Peyer's patch (tissue), 4 donors: ENCODE results near the gene TEX47. TPM values are rescaled to one million over a fixed set of nuclear protein-coding genes. Genes with fewer than 3 reads are reported as not detected.
A peak's percentile ranks its signal among the peaks of the same experiment; 100 is the strongest.

Source experiments
- DNase-seq, 3 donors: peaks; one replicate each; pipeline ENCODE4 v3.0.0-alpha.2; 2017 to 2019
- H3K27ac ChIP-seq, 4 donors: fragments of 200-600 bp; sonication (generic); one replicate each; pipeline ENCODE4 v1.5.1; 2016 to 2019
- H3K27me3 ChIP-seq, 2 donors: fragments of 200-600 bp; sonication (generic); one replicate each; pipeline ENCODE4 v1.5.1; 2019
- H3K36me3 ChIP-seq, 3 donors: fragments of 200-600 bp; sonication (generic); one replicate each; pipeline ENCODE4 v1.5.1; 2016 to 2019
- H3K4me1 ChIP-seq, 4 donors: fragments of 200-600 bp; sonication (generic); one replicate each; pipeline ENCODE4 v1.5.1; 2016 to 2019
- H3K4me3 ChIP-seq, 4 donors: fragments of 200-600 bp; sonication (generic); 1 replicate in 3 of 4; 2 replicates in 1 of 4; pipeline ENCODE4 v1.5.1; 2016 to 2019; ENCODE audit warnings: mild to moderate bottlenecking in 1 of 4
- H3K9me3 ChIP-seq, 4 donors: fragments of 200-600 bp; sonication (generic); one replicate each; pipeline ENCODE4 v1.5.1; 2016 to 2019; ENCODE audit warnings: mild to moderate bottlenecking in 1 of 4
- POLR2A ChIP-seq, 2 donors: fragments of 450-650 bp; IDR thresholded peaks; one replicate each; pipeline ENCODE4 v1.5.1; 2017; ENCODE audit warnings: antibody characterized with exemption in 2 of 2, mild to moderate bottlenecking in 2 of 2, moderate library complexity in 2 of 2
- total RNA-seq, 4 donors: library from RNA; depleted of rRNA; stranded (reverse); fragments of >200 nt; gene quantifications; one replicate each; pipeline ENCODE4 v1.1.0, GENCODE V29; 2016
- TF ChIP-seq, protein P1 (sequence below), 6 experiments: fragments of 450-650 bp in 4 of 6; fragments of 200-600 bp in 2 of 6; sonication (generic) in 1 of 6; IDR thresholded peaks; one replicate each; pipeline ENCODE4 v1.5.1; 2017 to 2019; ENCODE audit warnings: antibody characterized with exemption in 6 of 6, mild to moderate bottlenecking in 3 of 6, moderate library complexity in 1 of 6

TEX47 gene
- total RNA-seq, 4 donors from 2014 or later, result not detected

DNA sequence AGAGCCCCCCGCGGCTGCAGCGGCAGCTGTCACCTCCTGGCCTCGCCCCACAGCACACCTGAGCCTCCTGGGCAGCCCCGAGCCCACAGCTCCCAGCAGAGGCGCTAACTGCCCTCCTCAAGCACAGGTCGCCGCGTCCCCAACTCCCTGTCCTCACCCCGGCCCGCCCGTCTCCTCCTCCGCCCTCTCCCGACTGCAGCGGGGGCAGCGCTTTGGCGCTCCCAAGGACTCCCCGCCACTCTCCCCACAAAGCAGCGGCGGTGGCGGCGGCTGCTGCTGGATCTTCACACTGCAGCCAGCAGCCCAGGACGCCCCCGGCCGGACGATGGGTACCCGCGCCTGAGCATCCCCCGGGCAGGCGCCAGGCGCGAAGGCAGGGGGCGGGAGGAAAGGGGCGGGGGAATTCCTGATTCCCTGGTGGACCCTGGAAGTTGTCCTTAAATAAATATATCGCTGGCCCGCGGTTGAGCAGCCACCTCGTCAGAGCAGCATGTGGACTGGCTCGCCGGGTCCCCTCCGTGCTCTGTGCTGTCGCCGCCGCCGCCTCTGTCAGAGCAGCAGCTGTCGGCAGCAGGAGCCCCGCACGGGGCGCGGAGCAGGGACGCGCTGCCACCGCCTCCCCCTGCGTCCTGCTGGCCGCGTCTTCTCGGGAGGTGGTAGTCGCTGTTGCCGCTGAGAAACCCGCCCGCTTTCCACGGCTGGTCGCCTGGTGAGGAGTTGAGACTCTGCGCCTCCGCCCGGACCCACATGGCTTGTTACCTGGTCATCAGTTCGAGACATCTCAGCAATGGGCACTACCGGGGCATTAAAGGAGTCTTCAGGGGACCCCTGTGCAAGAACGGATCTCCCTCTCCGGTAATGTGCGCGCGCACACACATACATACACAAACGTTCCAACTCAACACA lies 36.1 kb downstream of the TEX47 start, which contains the start of gene ZNF804B:
Gene ZNF804B (plus strand): TSS at position 471 of the 906 bp plus-strand sequence. CDS start 277 bp downstream, at position 748.
- Histone ChIP-seq H3K4me1 (peaks cover 0 to 7% (median 0%) of the 10 kb centered on the region in 4 donors), H3K36me3 (no peaks in the 10 kb centered on the region), H3K4me3 (peak within 1 kb of the TSS in 3 of 4 donors; percentile 8 to 37 (median 13)), H3K27ac (no peak within 1 kb of the TSS), H3K9me3 (no peaks in the 10 kb centered on the region), H3K27me3 (peaks cover 0 to 10% of the 10 kb centered on the region in 2 donors)
- TF ChIP-seq, protein P1, sequence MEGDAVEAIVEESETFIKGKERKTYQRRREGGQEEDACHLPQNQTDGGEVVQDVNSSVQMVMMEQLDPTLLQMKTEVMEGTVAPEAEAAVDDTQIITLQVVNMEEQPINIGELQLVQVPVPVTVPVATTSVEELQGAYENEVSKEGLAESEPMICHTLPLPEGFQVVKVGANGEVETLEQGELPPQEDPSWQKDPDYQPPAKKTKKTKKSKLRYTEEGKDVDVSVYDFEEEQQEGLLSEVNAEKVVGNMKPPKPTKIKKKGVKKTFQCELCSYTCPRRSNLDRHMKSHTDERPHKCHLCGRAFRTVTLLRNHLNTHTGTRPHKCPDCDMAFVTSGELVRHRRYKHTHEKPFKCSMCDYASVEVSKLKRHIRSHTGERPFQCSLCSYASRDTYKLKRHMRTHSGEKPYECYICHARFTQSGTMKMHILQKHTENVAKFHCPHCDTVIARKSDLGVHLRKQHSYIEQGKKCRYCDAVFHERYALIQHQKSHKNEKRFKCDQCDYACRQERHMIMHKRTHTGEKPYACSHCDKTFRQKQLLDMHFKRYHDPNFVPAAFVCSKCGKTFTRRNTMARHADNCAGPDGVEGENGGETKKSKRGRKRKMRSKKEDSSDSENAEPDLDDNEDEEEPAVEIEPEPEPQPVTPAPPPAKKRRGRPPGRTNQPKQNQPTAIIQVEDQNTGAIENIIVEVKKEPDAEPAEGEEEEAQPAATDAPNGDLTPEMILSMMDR (IDR thresholded peaks at IDR 0.05), result no peak
- TF ChIP-seq POLR2A (IDR thresholded peaks at IDR 0.05), result no peak
- DNase-seq, result no peak

DNA sequence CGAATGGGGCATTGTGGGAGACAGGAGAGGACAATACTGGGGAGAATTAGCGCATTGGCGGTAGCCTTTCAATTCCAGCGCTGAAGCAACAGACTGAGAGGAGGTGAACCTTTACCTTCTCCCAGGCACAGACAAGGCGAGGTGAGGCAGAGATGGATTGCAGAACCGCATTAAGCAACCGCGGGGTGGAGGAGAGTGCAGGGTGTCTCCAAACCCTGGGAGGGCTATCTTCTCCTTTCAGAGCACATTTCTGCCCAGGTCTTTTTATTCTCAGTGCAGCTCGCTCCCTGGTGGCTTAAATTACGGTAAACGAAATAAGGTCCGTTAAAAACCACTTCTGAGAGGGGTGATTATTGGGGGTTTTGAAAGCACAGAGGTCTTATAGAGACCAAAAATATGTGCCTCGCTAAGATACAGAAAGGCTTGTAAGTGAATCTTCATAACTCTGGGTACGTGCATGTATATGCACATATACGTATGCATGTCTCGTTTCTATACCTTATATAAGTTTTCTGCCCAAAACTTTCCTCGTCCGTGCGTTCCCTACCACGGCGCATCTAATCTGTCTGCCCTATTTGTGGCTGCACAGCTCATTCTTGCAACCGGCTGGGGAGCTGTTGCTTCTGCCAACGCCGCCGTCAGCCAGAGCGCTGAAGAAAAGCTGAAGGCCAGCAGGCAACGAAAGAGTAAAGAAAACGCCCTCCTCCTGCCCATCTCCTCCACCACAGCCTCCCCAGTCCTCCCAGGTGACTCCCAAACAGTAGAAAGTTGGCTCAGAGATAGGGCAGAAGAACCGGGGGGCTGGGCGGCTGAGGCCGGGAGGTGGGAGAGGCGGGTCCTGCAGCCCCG lies 36.9 kb downstream of the TEX47 start:
- Histone ChIP-seq H3K4me3 (peak overlapping the region in 2 of 4 donors; percentile 13 to 37), H3K36me3 (no peaks in the 10 kb centered on the region), H3K27me3 (peaks cover 0 to 10% of the 10 kb centered on the region in 2 donors), H3K27ac (no peak overlapping the region), H3K9me3 (no peaks in the 10 kb centered on the region), H3K4me1 (peaks cover 0 to 7% (median 0%) of the 10 kb centered on the region in 4 donors)
- TF ChIP-seq, protein P1 (IDR thresholded peaks at IDR 0.05), result no peak
- no peak for TF ChIP-seq POLR2A (IDR thresholded peaks at IDR 0.05)
- no peak for DNase-seq

DNA sequence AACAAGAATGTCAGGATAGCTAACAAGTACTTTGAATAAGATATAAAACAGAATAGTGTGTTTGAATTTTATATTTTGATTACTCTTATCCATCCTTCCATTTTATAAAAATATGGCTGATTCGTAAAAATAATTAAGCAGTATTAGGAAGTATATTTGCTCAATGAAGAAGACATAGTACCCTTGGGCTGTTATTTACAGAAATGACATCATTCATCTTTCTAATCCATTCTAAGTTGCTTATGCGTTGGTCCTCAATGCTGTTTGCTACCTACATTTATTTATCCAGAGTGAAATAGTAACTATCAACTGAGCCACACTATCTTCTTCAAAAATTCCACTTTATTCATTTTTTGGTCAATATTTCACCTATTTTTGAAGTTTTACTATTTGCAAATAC lies 38.2 kb downstream of the TEX47 start:
- TF ChIP-seq POLR2A (IDR thresholded peaks at IDR 0.05), result no peak
- TF ChIP-seq, protein P1 (IDR thresholded peaks at IDR 0.05), result no peak
- Histone ChIP-seq H3K27ac (no peak overlapping the region), H3K4me1 (peaks cover 0 to 7% (median 0%) of the 10 kb centered on the region in 4 donors), H3K4me3 (no peak overlapping the region), H3K27me3 (peaks cover 0 to 10% of the 10 kb centered on the region in 2 donors), H3K36me3 (no peaks in the 10 kb centered on the region), H3K9me3 (no peaks in the 10 kb centered on the region)
- no peak for DNase-seq

DNA sequence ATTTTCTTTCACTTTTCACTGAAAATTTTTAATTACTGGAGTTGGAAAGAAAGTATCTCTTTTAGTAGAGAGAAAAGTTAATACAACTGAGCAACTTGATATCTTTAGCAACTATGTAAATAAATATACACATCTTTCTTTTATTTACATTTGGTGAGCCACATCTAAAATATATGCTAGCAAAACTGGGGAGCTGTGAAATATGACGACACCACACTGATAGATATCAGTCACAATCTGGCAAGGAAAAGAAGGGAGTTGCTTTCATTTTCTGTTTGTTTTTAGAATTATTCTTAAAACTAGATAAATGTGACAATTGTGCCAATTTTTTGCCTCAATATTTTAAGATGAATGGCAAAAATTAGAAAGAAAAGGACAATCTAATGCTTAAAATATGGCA lies 38.7 kb downstream of the TEX47 start:
- H3K36me3 ChIP-seq, result no peaks in the 10 kb centered on the region
- TF ChIP-seq, protein P1 (IDR thresholded peaks at IDR 0.05), result no peak
- no peak for TF ChIP-seq POLR2A (IDR thresholded peaks at IDR 0.05)
- H3K9me3 ChIP-seq, result no peaks in the 10 kb centered on the region
- no peak overlapping the region for H3K27ac ChIP-seq
- H3K4me3 ChIP-seq, result no peak overlapping the region
- peaks cover 0 to 7% (median 0%) of the 10 kb centered on the region in 4 donors for H3K4me1 ChIP-seq
- DNase-seq, result no peak
- H3K27me3 ChIP-seq, result peaks cover 0 to 10% of the 10 kb centered on the region in 2 donors

DNA sequence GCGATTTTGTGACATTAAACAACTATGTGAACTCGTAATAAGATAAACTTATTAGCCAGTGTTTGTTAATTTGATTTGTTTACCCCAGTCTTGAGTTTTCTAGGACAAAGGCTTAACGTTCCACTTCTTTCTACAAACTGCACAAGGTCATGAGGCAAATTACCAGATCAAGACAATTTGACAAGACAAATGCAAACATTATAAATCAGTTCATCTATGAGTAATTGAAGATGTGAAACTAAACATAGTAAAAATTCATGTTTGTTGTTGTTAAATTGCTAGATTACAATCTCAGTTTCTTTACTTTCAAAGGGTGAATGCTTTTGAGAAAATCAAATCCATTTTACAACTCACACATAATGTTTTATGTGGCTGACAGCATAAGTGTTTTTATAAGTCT lies 49.4 kb downstream of the TEX47 start:
- Histone ChIP-seq H3K4me3 (no peak overlapping the region), H3K27me3 (no peaks in the 10 kb centered on the region), H3K4me1 (no peaks in the 10 kb centered on the region), H3K27ac (no peak overlapping the region), H3K9me3 (no peaks in the 10 kb centered on the region), H3K36me3 (no peaks in the 10 kb centered on the region)
- no peak for DNase-seq
- TF ChIP-seq, protein P1 (IDR thresholded peaks at IDR 0.05), result no peak
- TF ChIP-seq POLR2A (IDR thresholded peaks at IDR 0.05), result no peak
